Loucy (cell line): ENCODE measurements around the gene PDYN.

ENCODE experiments used
- H2AFZ ChIP-seq: fragments of 200-600 bp; sonication (generic); 2 replicates; pipeline ENCODE4 v1.6.0; 2016; ENCODE audit warnings: antibody characterized with exemption, mild to moderate bottlenecking, low read length, moderate library complexity
- H3F3A ChIP-seq: fragments of 200-600 bp; 2 replicates; pipeline ENCODE4 v1.6.0; 2016; ENCODE audit warnings: antibody characterized with exemption, low read depth, mild to moderate bottlenecking
- H3K27me3 ChIP-seq: fragments of 200-600 bp; sonication (generic); 2 replicates; pipeline ENCODE4 v1.6.1; 2014; ENCODE audit warnings: low read length, mild to moderate bottlenecking; ENCODE audit not compliant: insufficient read depth, poor library complexity, severe bottlenecking
- H3K36me3 ChIP-seq: fragments of 200-600 bp; sonication (generic); 2 replicates; pipeline ENCODE4 v1.6.1; 2016; ENCODE audit warnings: low read length; ENCODE audit not compliant: insufficient read depth
- H3K4me1 ChIP-seq: fragments of 200-600 bp; sonication (generic); 2 replicates; pipeline ENCODE4 v1.5.1; 2014; ENCODE audit warnings: low read length, mild to moderate bottlenecking; ENCODE audit not compliant: insufficient read depth, poor library complexity, severe bottlenecking
- H3K4me2 ChIP-seq: fragments of 200-600 bp; sonication (generic); 2 replicates; pipeline ENCODE4 v1.6.0; 2014; ENCODE audit warnings: antibody characterized with exemption, low read length, low read depth, mild to moderate bottlenecking; ENCODE audit not compliant: poor library complexity, severe bottlenecking
- H3K4me3 ChIP-seq: fragments of 200-600 bp; sonication (generic); 2 replicates; pipeline ENCODE4 v1.5.1; 2014; ENCODE audit warnings: low read length, mild to moderate bottlenecking, mixed read lengths; ENCODE audit not compliant: poor library complexity, severe bottlenecking
- H3K79me2 ChIP-seq: fragments of 200-600 bp; sonication (generic); 2 replicates; pipeline ENCODE4 v1.6.1; 2014; ENCODE audit warnings: low read length; ENCODE audit not compliant: insufficient read depth
- H3K9ac ChIP-seq: fragments of 200-600 bp; sonication (generic); 2 replicates; pipeline ENCODE4 v1.6.0; 2014; ENCODE audit warnings: mild to moderate bottlenecking, low read depth, low read length, moderate library complexity; ENCODE audit not compliant: poor library complexity, severe bottlenecking
- H3K9me2 ChIP-seq: fragments of 200-600 bp; sonication (generic); replicated peaks from 2 replicates; pipeline ENCODE4 v1.6.1; 2016; ENCODE audit warnings: low read depth, low read length, mixed read lengths
- H3K9me3 ChIP-seq: fragments of 200-600 bp; sonication (generic); 2 replicates; pipeline ENCODE4 v1.6.1; 2014; ENCODE audit warnings: mild to moderate bottlenecking, antibody characterized with exemption, low read length, low read depth; ENCODE audit not compliant: insufficient read depth
- H4K20me1 ChIP-seq: fragments of 200-600 bp; sonication (generic); 2 replicates; pipeline ENCODE4 v1.6.0; 2014; ENCODE audit warnings: antibody characterized with exemption, low read length, mild to moderate bottlenecking; ENCODE audit not compliant: insufficient read depth, poor library complexity, severe bottlenecking
- EZH2phosphoT487 ChIP-seq: fragments of 200-600 bp; IDR thresholded peaks from 2 replicates; pipeline ENCODE4 v1.6.1; 2018; ENCODE audit warnings: antibody characterized with exemption, mild to moderate bottlenecking, moderate library complexity, borderline replicate concordance
- TF ChIP-seq, protein P1 (sequence below): fragments of 200-600 bp; sonication (generic); conservative IDR thresholded peaks from 2 replicates; pipeline ENCODE4 v1.5.1; 2014; ENCODE audit warnings: mild to moderate bottlenecking, antibody characterized with exemption, low read length

Gene PDYN

DNA sequence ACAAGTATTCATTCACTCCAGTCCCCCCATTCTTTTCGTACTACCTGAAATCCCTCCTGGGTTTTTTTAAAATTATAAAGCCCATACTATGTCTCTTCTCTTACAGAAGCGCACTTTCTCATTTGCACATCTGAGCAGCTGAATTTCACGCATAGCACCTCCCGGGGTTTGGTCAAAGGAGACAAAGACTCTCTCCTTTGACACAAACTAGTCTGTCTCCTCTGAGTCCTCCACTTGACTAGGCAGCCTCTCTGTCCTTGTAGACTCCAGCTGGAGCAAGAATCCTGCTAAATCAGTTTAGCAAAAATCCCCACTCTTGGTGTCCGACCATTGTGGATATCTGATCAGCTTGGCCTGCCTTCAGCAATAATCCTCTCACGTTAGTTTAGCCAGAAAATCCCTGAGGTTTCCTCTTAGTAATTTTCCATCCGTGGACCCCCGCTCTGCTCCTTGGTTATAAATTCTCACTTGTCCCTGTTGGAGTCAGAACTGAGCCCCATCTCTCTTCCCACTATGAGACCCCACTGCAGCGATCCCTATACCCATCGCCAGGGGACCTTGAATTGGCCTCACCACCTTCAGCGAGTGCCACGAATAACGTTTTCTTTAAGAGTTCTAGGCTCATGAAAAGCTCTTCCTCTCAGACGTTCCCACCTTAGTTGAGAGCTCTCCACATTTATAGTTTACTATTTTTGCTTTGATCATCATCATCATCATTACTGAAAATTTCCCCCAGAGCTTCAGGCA is 29.0 kb downstream of the PDYN start:
- peak overlapping the region; percentile 52 for H3K4me2 ChIP-seq
- H3K27me3 ChIP-seq, result no peaks in the 10 kb centered on the region
- no peak for TF ChIP-seq EZH2phosphoT487
- TF ChIP-seq, protein P1, sequence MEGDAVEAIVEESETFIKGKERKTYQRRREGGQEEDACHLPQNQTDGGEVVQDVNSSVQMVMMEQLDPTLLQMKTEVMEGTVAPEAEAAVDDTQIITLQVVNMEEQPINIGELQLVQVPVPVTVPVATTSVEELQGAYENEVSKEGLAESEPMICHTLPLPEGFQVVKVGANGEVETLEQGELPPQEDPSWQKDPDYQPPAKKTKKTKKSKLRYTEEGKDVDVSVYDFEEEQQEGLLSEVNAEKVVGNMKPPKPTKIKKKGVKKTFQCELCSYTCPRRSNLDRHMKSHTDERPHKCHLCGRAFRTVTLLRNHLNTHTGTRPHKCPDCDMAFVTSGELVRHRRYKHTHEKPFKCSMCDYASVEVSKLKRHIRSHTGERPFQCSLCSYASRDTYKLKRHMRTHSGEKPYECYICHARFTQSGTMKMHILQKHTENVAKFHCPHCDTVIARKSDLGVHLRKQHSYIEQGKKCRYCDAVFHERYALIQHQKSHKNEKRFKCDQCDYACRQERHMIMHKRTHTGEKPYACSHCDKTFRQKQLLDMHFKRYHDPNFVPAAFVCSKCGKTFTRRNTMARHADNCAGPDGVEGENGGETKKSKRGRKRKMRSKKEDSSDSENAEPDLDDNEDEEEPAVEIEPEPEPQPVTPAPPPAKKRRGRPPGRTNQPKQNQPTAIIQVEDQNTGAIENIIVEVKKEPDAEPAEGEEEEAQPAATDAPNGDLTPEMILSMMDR, result no peak
- no peaks in the 10 kb centered on the region for H3K79me2 ChIP-seq
- peak overlapping the region; percentile 37 for H3K4me3 ChIP-seq
- H3K9ac ChIP-seq, result no peak overlapping the region
- H4K20me1 ChIP-seq, result no peaks in the 10 kb centered on the region
- no peaks in the 10 kb centered on the region for H3K9me2 ChIP-seq
- no peaks in the 10 kb centered on the region for H3K36me3 ChIP-seq
- no peaks in the 10 kb centered on the region for H3K9me3 ChIP-seq
- H3K4me1 ChIP-seq, result no peaks in the 10 kb centered on the region
- H3F3A ChIP-seq, result no peaks in the 10 kb centered on the region
- H2AFZ ChIP-seq, result peak overlapping the region; percentile 80

DNA sequence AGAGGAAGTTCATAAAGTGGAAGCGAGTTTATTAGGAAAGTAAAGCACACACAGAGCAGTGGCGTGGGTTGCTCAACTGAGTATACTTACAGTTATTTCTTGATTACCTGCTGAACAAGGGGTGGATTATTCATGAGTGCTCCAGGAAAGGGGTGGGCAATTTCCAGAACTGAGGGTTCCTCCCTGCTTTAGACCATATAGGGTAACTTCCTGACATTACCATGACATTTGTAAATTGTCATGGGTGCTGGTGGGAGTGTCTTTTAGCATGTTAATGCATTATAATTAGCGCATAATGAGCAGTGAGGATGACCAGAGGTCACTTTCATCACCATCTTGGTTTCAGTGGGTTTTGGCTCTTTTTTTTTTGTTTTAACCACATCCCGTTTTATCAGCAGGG is 29.8 kb downstream of the PDYN start:
- Histone ChIP-seq H4K20me1 (no peaks in the 10 kb centered on the region), H3K9me2 (no peaks in the 10 kb centered on the region), H3K4me2 (no peak overlapping the region), H3K27me3 (no peaks in the 10 kb centered on the region), H3K79me2 (no peaks in the 10 kb centered on the region), H3K4me3 (no peak overlapping the region), H3K9me3 (no peaks in the 10 kb centered on the region), H3K36me3 (no peaks in the 10 kb centered on the region), H3F3A (no peaks in the 10 kb centered on the region), H2AFZ (no peak overlapping the region), H3K4me1 (no peaks in the 10 kb centered on the region), H3K9ac (no peak overlapping the region)
- TF ChIP-seq, protein P1, result no peak
- no peak for TF ChIP-seq EZH2phosphoT487

DNA sequence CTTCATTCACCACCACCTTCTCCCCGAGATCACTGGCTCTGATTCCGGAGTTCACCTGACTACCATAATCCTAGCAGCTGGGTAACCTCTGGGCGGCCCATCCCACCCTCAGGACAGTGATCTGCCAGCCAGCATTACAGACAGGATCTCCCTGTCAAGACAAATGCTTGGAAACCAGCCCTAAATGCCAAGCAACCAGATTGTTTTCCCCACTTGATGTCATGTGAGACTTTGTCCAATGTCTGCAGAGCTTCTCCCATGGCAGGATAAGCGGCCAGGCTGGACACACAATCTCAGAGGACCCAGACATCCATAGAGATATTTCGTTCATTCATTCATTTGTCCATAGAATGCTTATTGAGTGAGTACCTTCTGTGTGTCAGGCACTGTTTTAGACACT is 32.5 kb downstream of the PDYN start:
- TF ChIP-seq, protein P1, result no peak
- no peak for TF ChIP-seq EZH2phosphoT487
- Histone ChIP-seq H3K4me2 (no peak overlapping the region), H3K9ac (no peak overlapping the region)

More for the DNA sequence above, 32.5 kb downstream of the PDYN start:
- Histone ChIP-seq H3K27me3 (no peaks in the 10 kb centered on the region), H3F3A (no peaks in the 10 kb centered on the region), H4K20me1 (no peaks in the 10 kb centered on the region), H2AFZ (no peak overlapping the region), H3K4me3 (no peak overlapping the region), H3K4me1 (no peaks in the 10 kb centered on the region), H3K9me3 (no peaks in the 10 kb centered on the region), H3K36me3 (no peaks in the 10 kb centered on the region), H3K9me2 (no peaks in the 10 kb centered on the region), H3K79me2 (no peaks in the 10 kb centered on the region)
